Neural crest cell (in vitro differentiated cells): Measurements from ENCODE around the gene CARD8. TPM values are rescaled to one million over a fixed set of nuclear protein-coding genes. Genes with fewer than 3 reads are reported as not detected.

Source experiments
- DNase-seq: peaks from one replicate; pipeline ENCODE4 v3.0.0; 2021; ENCODE audit warnings: low read depth, mixed read lengths, low spot score
- H3K27ac Mint-ChIP-seq: one replicate; pipeline ENCODE4 v1.8.0; 2021; ENCODE audit warnings: mild to moderate bottlenecking, mixed read lengths; ENCODE audit not compliant: unreplicated experiment
- H3K27me3 Mint-ChIP-seq: 2 replicates; pipeline ENCODE4 v1.8.0; 2021; ENCODE audit warnings: low read depth, mild to moderate bottlenecking, mixed read lengths
- H3K36me3 Mint-ChIP-seq: 2 replicates; pipeline ENCODE4 v1.8.0; 2021; ENCODE audit warnings: low read depth, mild to moderate bottlenecking, mixed read lengths
- H3K4me1 Mint-ChIP-seq: 2 replicates; pipeline ENCODE4 v1.8.0; 2021; ENCODE audit warnings: mixed read lengths
- H3K4me3 Mint-ChIP-seq: one replicate; pipeline ENCODE4 v1.8.0; 2021; ENCODE audit warnings: mild to moderate bottlenecking, mixed read lengths
- H3K9me3 Mint-ChIP-seq: 2 replicates; pipeline ENCODE4 v1.8.0; 2021; ENCODE audit warnings: mixed read lengths
- CTCF ChIP-seq: fragments of 200-600 bp; sonication (generic); conservative IDR thresholded peaks from 2 replicates; pipeline ENCODE4 v1.5.0; 2021; ENCODE audit warnings: antibody characterized with exemption, mild to moderate bottlenecking
- total RNA-seq: library from RNA; stranded (reverse); gene quantifications from 2 replicates; pipeline ENCODE4 v1.2.1, GENCODE V29; 2021

CARD8 gene
- total RNA-seq, 1 donor from 2014 or later, result 65.8 TPM

- DNase-seq, result no peak
- peak overlapping the region; percentile 94 for H3K4me3 Mint-ChIP-seq
- peaks cover 22% of the 10 kb centered on the region for H3K4me1 Mint-ChIP-seq
- H3K36me3 Mint-ChIP-seq, result peaks cover 6% of the 10 kb centered on the region
- no peaks in the 10 kb centered on the region for H3K27me3 Mint-ChIP-seq
- H3K9me3 Mint-ChIP-seq, result no peaks in the 10 kb centered on the region
- H3K27ac Mint-ChIP-seq, result no peak overlapping the region
- no peak for TF ChIP-seq CTCF
Observed at GRCh38 chr19:48168689-48169088, 87.0 kb downstream of the CARD8 start.

GRCh38 chr19:48158210-48158790 is 97.4 kb downstream of the CARD8 start:
- Mint-ChIP-seq H3K27ac (no peak overlapping the region), H3K27me3 (no peaks in the 10 kb centered on the region), H3K36me3 (peaks cover 21% of the 10 kb centered on the region), H3K4me1 (no peaks in the 10 kb centered on the region), H3K9me3 (no peaks in the 10 kb centered on the region), H3K4me3 (no peak overlapping the region)
- TF ChIP-seq CTCF, result no peak
- DNase-seq, result no peak

Other genes starting within 250 kb of the CARD8 start
- not detected in 2 replicates for gene CABP5, start 211.8 kb downstream of the CARD8 start, total RNA-seq
- gene PLA2G4C, start 145.1 kb downstream of the CARD8 start, total RNA-seq, result 1.1 and 2.0 TPM in 2 replicates
- gene LIG1, start 85.6 kb downstream of the CARD8 start, total RNA-seq, result 144 and 156 TPM in 2 replicates
- gene ZSWIM9, start 85.2 kb downstream of the CARD8 start, total RNA-seq, result 11.2 and 13.4 TPM in 2 replicates
- gene ZNF114, start 14.2 kb upstream of the CARD8 start, total RNA-seq, result 9.8 and 11.2 TPM in 2 replicates
- 27.4 and 30.5 TPM in 2 replicates for gene EMP3, start 69.6 kb upstream of the CARD8 start, total RNA-seq
- gene TMEM143, start 108.0 kb upstream of the CARD8 start, total RNA-seq, result 6.8 and 8.4 TPM in 2 replicates
- gene SYNGR4, start 108.5 kb upstream of the CARD8 start, total RNA-seq, result not detected in 2 replicates
- 163 and 172 TPM in 2 replicates for gene KDELR1, start 135.6 kb upstream of the CARD8 start, total RNA-seq
- 0.68 and 0.75 TPM in 2 replicates for gene GRIN2D, start 137.8 kb upstream of the CARD8 start, total RNA-seq
- 52.1 and 56.1 TPM in 2 replicates for gene GRWD1, start 190.1 kb upstream of the CARD8 start, total RNA-seq
- 1.5 and 2.0 TPM in 2 replicates for gene KCNJ14, start 199.7 kb upstream of the CARD8 start, total RNA-seq
- 172 and 196 TPM in 2 replicates for gene CYTH2, start 213.5 kb upstream of the CARD8 start, total RNA-seq